AG10803 (cell line): ENCODE measurements around the gene PTPRD.

Experiments
- DNase-seq: peaks from one replicate; pipeline ENCODE4 v3.0.0; 2010; ENCODE audit warnings: low read depth
- H3K4me3 ChIP-seq: 2 replicates; pipeline ENCODE4 v1.5.1; 2011; ENCODE audit warnings: mild to moderate bottlenecking, low read length, control low read depth
- TF ChIP-seq, protein P1 (sequence below): conservative IDR thresholded peaks from 2 replicates; pipeline ENCODE4 v1.5.1; 2011; ENCODE audit warnings: mild to moderate bottlenecking, low read length, control low read depth, inconsistent platforms

The PTPRD gene

DNA sequence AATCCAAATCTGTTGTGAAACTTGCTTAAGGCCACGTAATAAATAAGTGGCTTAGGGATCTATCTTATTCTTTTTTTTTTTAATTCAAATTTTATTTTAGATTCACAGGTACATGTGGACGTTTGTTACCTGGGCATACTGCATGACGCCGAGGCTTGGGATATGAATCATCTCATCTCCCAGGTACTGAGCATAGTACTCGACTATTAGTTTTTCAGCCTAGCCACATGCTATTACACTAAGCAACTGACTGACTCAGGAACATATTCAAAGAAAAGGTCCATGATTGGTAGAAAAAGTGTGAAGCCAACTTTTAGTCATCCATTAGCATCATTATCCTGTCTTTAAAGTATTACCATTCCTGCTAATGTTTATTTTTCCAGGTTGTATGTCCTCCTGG, 1709.7 kb downstream of the PTPRD start:
- TF ChIP-seq, protein P1, sequence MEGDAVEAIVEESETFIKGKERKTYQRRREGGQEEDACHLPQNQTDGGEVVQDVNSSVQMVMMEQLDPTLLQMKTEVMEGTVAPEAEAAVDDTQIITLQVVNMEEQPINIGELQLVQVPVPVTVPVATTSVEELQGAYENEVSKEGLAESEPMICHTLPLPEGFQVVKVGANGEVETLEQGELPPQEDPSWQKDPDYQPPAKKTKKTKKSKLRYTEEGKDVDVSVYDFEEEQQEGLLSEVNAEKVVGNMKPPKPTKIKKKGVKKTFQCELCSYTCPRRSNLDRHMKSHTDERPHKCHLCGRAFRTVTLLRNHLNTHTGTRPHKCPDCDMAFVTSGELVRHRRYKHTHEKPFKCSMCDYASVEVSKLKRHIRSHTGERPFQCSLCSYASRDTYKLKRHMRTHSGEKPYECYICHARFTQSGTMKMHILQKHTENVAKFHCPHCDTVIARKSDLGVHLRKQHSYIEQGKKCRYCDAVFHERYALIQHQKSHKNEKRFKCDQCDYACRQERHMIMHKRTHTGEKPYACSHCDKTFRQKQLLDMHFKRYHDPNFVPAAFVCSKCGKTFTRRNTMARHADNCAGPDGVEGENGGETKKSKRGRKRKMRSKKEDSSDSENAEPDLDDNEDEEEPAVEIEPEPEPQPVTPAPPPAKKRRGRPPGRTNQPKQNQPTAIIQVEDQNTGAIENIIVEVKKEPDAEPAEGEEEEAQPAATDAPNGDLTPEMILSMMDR, result no peak
- no peak overlapping the region for H3K4me3 ChIP-seq
- no peak for DNase-seq

DNA sequence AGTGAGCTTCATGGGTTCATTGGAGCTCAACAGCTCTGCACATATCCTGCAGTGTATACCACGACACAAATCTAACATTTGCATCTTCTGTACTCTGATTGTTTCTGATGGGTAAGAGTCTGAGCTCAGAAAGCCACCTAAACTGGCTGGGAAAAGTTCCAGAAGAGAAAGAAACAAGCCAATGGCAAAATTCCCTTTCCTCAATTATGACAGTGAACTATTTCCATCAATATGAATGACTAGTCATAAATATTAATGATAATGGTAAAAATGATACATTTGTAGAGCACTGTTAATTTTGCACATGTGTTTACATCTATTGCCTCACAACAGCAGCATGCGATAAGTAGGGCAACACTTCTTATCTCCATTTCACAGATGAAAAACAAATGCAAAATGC, 1711.7 kb downstream of the PTPRD start:
- TF ChIP-seq, protein P1, result no peak
- no peak overlapping the region for H3K4me3 ChIP-seq
- DNase-seq, result no peak

GRCh38 chr9:8899511-8899910, 1713.3 kb downstream of the PTPRD start:
- no peak overlapping the region for H3K4me3 ChIP-seq
- no peak for DNase-seq
- TF ChIP-seq, protein P1, result no peak

- no peak for DNase-seq
- TF ChIP-seq, protein P1, result peak; percentile 32; the same call in 1 of the 2 replicates
- no peak overlapping the region for H3K4me3 ChIP-seq
These were observed 1717.0 kb downstream of the PTPRD start for GRCh38 chr9:8895861-8896224.

- no peak overlapping the region for H3K4me3 ChIP-seq
- DNase-seq, result no peak
These were observed 1717.5 kb downstream of the PTPRD start for GRCh38 chr9:8895106-8895860.

GRCh38 chr9:8890695-8891094, 1722.1 kb downstream of the PTPRD start:
- DNase-seq, result no peak
- TF ChIP-seq, protein P1, result no peak
- H3K4me3 ChIP-seq, result no peak overlapping the region

More at GRCh38 chr9:8895106-8895860, 1717.5 kb downstream of the PTPRD start:
- TF ChIP-seq, protein P1, result no peak

DNA sequence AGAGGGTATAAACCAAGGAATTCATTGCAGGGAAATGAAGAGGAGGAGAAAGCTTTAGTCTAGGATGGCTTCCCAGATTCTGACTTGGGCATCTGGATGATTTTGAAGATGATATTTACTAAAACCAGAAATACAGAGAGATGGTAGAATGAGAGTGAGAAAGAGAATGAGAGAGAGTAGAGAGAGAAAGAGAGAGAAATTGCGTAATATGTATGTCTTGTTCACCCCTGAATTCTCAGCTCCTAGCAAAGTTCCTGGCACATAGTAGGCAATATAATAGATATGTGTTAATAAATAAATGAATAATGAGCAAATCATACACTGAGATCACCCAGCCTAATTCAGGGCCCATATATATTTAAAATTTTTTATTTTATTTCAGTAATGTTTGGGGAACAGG, 1723.7 kb downstream of the PTPRD start:
- TF ChIP-seq, protein P1, result no peak
- no peak for DNase-seq
- no peak overlapping the region for H3K4me3 ChIP-seq
